ENCODE results near the gene METTL25B.

Gene METTL25B

DNA sequence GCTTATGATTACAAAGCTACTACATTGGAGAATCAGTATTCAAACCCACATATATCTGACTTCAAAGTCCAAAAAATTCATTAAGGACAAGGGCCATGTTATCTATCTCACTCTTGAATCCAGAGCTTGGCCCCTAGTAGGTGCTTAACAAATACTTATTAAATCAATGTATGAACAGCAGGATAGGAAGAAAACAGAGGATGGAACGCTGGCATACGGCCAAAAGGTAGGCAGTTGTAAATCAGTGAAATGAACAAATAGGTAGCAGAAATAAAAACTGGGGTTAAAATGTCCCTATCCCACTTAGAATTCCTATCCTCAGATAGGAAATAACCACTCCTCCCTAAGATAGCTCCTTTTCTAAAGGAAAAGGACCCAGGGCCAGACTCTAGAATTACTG is 10.6 kb downstream of the METTL25B start:
- no peak overlapping the region for H3K4me2 ChIP-seq (ENCODE audit: low read length)
- H3K4ac ChIP-seq (ENCODE audit: low read depth, low read length): no peak overlapping the region
- no CpG with 5 or more reads among the region's 2 CpGs for WGBS (ENCODE audit: extremely low coverage, insufficient coverage, low lambda C conversion rate)
- DNase-seq: no peak
- H4K8ac ChIP-seq (ENCODE audit: low read depth, low read length): no peak overlapping the region
- H3K4me1 ChIP-seq (ENCODE audit: control insufficient read depth, low read depth, low read length): peaks cover 6% of the 10 kb centered on the region
- H3K9ac ChIP-seq (ENCODE audit: low read length): no peak overlapping the region
- no peaks in the 10 kb centered on the region for H3K79me1 ChIP-seq (ENCODE audit: low read length)
- no peak overlapping the region for H2BK5ac ChIP-seq (ENCODE audit: low read length)
- no peak overlapping the region for H2AK5ac ChIP-seq (ENCODE audit: low read length)
- H2BK120ac ChIP-seq (ENCODE audit: low read depth, low read length): no peak overlapping the region
- H3K79me2 ChIP-seq (ENCODE audit: control insufficient read depth, insufficient read depth, low read length): no peaks in the 10 kb centered on the region
- H2BK15ac ChIP-seq (replicated peaks; ENCODE audit: low read depth): no peak overlapping the region
- peaks cover 4% of the 10 kb centered on the region for H3K36me3 ChIP-seq (ENCODE audit: control insufficient read depth, insufficient read depth, low read length)
- no peak overlapping the region for H3K4me3 ChIP-seq (ENCODE audit: low read length)
- H3K18ac ChIP-seq (ENCODE audit: low read length): no peak overlapping the region
- no peak overlapping the region for H3K23ac ChIP-seq (ENCODE audit: low read length)
- H3K27ac ChIP-seq (ENCODE audit: low read depth, low read length): no peak overlapping the region
- no peak overlapping the region for H3K56ac ChIP-seq (ENCODE audit: low read length)
- H4K5ac ChIP-seq (ENCODE audit: low read length): no peak overlapping the region
- H3K27me3 ChIP-seq (ENCODE audit: insufficient read depth, low read length, poor library complexity): no peaks in the 10 kb centered on the region

DNA sequence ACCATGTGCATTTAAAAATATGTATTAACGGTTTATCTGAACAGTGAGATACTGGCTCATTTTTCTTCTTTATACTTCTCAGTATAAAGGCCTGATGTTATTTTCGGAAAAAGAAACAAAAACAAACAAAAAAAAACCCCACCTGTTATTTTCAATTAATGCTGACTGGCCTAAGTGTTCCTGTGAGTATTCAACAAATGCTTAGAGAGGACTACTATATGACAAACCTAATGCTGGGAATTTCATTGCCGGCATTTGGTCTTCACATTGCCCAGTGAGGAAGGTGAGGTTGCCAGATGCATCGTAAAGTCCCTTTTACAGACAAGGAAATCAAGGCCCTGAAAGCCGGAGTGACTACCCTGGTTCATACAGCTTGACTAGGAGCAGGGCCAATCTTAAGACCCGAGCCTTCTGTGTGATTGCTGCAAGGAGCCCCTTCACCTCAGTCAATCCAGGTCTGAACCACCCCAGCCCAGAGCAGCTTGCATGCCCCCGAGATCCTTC is 12.0 kb downstream of the METTL25B start:
- H3K27ac ChIP-seq (ENCODE audit: low read depth, low read length): peak overlapping the region; percentile 56
- no CpG with 5 or more reads among the region's 7 CpGs for WGBS (ENCODE audit: extremely low coverage, insufficient coverage, low lambda C conversion rate)
- no peak for DNase-seq

DNA sequence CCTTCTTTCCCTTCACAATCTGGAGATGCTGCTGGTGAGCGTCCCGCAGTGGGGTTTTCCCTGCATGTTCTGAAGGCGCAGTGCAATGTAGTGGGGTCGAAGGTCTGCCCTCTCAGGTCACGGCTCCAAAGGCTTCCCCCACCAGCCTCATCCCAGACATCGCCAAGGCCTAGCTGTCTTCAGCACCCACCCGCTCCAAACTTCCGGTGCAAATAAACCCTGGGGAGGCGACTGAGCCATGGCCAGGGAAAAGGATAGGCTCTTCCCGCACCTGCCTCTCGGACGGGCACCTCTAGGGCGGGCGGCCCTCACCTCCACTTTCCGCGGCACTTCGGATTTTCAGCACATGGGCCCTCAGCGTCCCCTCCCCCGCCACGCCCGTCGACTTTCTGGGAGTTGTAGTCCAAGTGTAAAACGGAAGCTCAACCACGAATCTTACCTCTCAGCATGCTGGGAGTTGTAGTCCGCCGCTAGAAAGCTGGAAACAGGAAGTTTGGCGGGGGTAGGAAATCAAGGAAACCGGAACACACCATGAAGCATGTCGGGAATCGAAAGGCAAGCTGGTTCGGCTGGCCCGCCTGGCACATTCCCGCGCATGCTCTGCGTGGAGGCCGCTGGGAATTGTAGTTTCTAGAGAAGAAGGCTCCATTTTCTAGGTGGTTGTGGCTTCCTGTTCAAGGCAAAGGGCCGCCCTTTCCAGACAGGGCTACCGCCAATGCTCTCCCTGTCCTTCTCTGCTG is 12.6 kb downstream of the METTL25B start, which contains the start of gene MRPL24:
Gene MRPL24, minus strand, starts transcription at position 348 of the 740 bp plus-strand sequence. CDS start 2,384 bp downstream, outside the sequence.
- H4K8ac ChIP-seq (ENCODE audit: low read depth, low read length): no peak within 1 kb of the TSS
- H3K36me3 ChIP-seq (ENCODE audit: control insufficient read depth, insufficient read depth, low read length): peaks cover 7% of the 10 kb centered on the region
- peak within 1 kb of the TSS; percentile 76 for H3K23ac ChIP-seq (ENCODE audit: low read length)
- H3K4me3 ChIP-seq (ENCODE audit: low read length): peak within 1 kb of the TSS; percentile 82
- WGBS (ENCODE audit: extremely low coverage, insufficient coverage, low lambda C conversion rate): no CpG with 5 or more reads among the region's 38 CpGs
- peak within 1 kb of the TSS; percentile 96 for H2AK5ac ChIP-seq (ENCODE audit: low read length)
- peak within 1 kb of the TSS; percentile 28 for H3K18ac ChIP-seq (ENCODE audit: low read length)
- H3K4ac ChIP-seq (ENCODE audit: low read depth, low read length): peak within 1 kb of the TSS; percentile 4
- H3K79me1 ChIP-seq (ENCODE audit: low read length): peaks cover 12% of the 10 kb centered on the region
- peak within 1 kb of the TSS; percentile 56 for H3K27ac ChIP-seq (ENCODE audit: low read depth, low read length)
- peaks cover 16% of the 10 kb centered on the region for H3K79me2 ChIP-seq (ENCODE audit: control insufficient read depth, insufficient read depth, low read length)
- no peak within 1 kb of the TSS for H2BK120ac ChIP-seq (ENCODE audit: low read depth, low read length)
- H3K9ac ChIP-seq (ENCODE audit: low read length): peak within 1 kb of the TSS; percentile 97
- H2BK5ac ChIP-seq (ENCODE audit: low read length): peak within 1 kb of the TSS; percentile 56
- peak; percentile 100 for DNase-seq
- peaks cover 12% of the 10 kb centered on the region for H3K4me1 ChIP-seq (ENCODE audit: control insufficient read depth, low read depth, low read length)
- peak within 1 kb of the TSS; percentile 98 for H3K56ac ChIP-seq (ENCODE audit: low read length)
- H4K5ac ChIP-seq (ENCODE audit: low read length): peak within 1 kb of the TSS; percentile 72
- H2BK15ac ChIP-seq (replicated peaks; ENCODE audit: low read depth): no peak within 1 kb of the TSS
- no peaks in the 10 kb centered on the region for H3K27me3 ChIP-seq (ENCODE audit: insufficient read depth, low read length, poor library complexity)
- H3K4me2 ChIP-seq (ENCODE audit: low read length): peak within 1 kb of the TSS; percentile 94

More for the DNA sequence above, 12.0 kb downstream of the METTL25B start:
- H3K4me2 ChIP-seq (ENCODE audit: low read length): peak overlapping the region; percentile 94
- H4K8ac ChIP-seq (ENCODE audit: low read depth, low read length): no peak overlapping the region
- H3K4ac ChIP-seq (ENCODE audit: low read depth, low read length): peak overlapping the region; percentile 4
- H3K36me3 ChIP-seq (ENCODE audit: control insufficient read depth, insufficient read depth, low read length): peaks cover 7% of the 10 kb centered on the region
- H2BK120ac ChIP-seq (ENCODE audit: low read depth, low read length): no peak overlapping the region
- peaks cover 7% of the 10 kb centered on the region for H3K79me1 ChIP-seq (ENCODE audit: low read length)
- H3K18ac ChIP-seq (ENCODE audit: low read length): no peak overlapping the region
- H2AK5ac ChIP-seq (ENCODE audit: low read length): peak overlapping the region; percentile 96
- H3K56ac ChIP-seq (ENCODE audit: low read length): peak overlapping the region; percentile 98
- H3K79me2 ChIP-seq (ENCODE audit: control insufficient read depth, insufficient read depth, low read length): peaks cover 9% of the 10 kb centered on the region
- peak overlapping the region; percentile 56 for H2BK5ac ChIP-seq (ENCODE audit: low read length)
- peaks cover 7% of the 10 kb centered on the region for H3K4me1 ChIP-seq (ENCODE audit: control insufficient read depth, low read depth, low read length)
- peak overlapping the region; percentile 76 for H3K23ac ChIP-seq (ENCODE audit: low read length)
- peak overlapping the region; percentile 72 for H4K5ac ChIP-seq (ENCODE audit: low read length)
- H3K9ac ChIP-seq (ENCODE audit: low read length): peak overlapping the region; percentile 97
- H2BK15ac ChIP-seq (replicated peaks; ENCODE audit: low read depth): no peak overlapping the region
- peak overlapping the region; percentile 82 for H3K4me3 ChIP-seq (ENCODE audit: low read length)
- H3K27me3 ChIP-seq (ENCODE audit: insufficient read depth, low read length, poor library complexity): no peaks in the 10 kb centered on the region

DNA sequence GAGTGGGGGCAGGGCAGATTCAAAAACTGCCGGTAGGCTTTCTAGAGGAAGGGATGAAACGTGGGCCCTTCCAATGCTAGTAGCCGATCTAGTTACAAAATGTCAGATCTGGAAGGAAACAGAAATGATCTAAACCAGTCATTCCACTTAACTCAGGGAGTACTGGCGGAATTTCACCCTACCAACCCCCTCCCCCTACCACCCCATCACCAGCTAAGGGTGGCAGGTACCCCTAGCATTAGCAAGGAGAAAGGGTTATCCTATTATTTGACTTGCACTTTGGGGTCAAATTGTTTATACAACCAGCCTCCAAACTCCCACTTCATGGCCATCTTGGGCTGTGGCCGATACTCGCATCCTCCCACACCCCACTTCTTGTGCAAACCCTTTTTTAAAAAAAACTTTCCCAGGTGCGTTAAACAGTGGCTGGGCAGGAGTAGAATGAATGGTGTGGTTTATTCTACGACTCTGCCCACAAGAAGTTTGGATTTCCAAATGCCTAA is 13.3 kb downstream of the METTL25B start:
- H3K4me1 ChIP-seq (ENCODE audit: control insufficient read depth, low read depth, low read length): peaks cover 16% of the 10 kb centered on the region
- H3K79me1 ChIP-seq (ENCODE audit: low read length): peaks cover 14% of the 10 kb centered on the region
- H3K4ac ChIP-seq (ENCODE audit: low read depth, low read length): no peak overlapping the region
- H3K4me2 ChIP-seq (ENCODE audit: low read length): peak overlapping the region; percentile 21
- H3K23ac ChIP-seq (ENCODE audit: low read length): no peak overlapping the region
- no peak overlapping the region for H3K4me3 ChIP-seq (ENCODE audit: low read length)
- no peak overlapping the region for H4K8ac ChIP-seq (ENCODE audit: low read depth, low read length)
- H3K9ac ChIP-seq (ENCODE audit: low read length): peak overlapping the region; percentile 2
- H2BK120ac ChIP-seq (ENCODE audit: low read depth, low read length): no peak overlapping the region
- no peaks in the 10 kb centered on the region for H3K27me3 ChIP-seq (ENCODE audit: insufficient read depth, low read length, poor library complexity)
- H4K5ac ChIP-seq (ENCODE audit: low read length): no peak overlapping the region
- DNase-seq: no peak
- H3K18ac ChIP-seq (ENCODE audit: low read length): peak overlapping the region; percentile 28
- no peak overlapping the region for H2AK5ac ChIP-seq (ENCODE audit: low read length)
- peaks cover 7% of the 10 kb centered on the region for H3K36me3 ChIP-seq (ENCODE audit: control insufficient read depth, insufficient read depth, low read length)
- H2BK5ac ChIP-seq (ENCODE audit: low read length): no peak overlapping the region
- peaks cover 21% of the 10 kb centered on the region for H3K79me2 ChIP-seq (ENCODE audit: control insufficient read depth, insufficient read depth, low read length)
- H3K27ac ChIP-seq (ENCODE audit: low read depth, low read length): peak overlapping the region; percentile 26
- peak overlapping the region; percentile 76 for H3K56ac ChIP-seq (ENCODE audit: low read length)
- WGBS (ENCODE audit: extremely low coverage, insufficient coverage, low lambda C conversion rate): no CpG with 5 or more reads among the region's 8 CpGs
- H2BK15ac ChIP-seq (replicated peaks; ENCODE audit: low read depth): no peak overlapping the region

DNA sequence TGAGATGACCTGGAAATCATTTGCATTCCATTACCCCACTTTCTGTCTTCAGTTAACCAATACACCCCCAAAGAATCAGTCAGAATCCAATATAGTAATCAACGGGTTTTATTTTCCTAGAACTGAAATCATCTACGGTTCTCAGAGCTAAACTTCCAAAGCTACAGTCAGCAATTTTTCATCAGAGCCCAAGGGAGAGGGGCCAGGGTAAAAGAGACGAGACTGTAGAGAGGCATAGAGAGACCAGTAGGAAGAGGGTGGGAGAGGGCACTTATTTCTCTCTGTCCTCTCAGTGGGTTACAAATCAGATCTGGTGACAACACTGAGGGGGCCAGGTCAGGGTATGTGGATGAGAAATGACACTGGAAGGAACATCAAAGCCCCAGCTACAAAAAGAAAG is 13.7 kb downstream of the METTL25B start:
- Histone ChIP-seq H3K9ac (ENCODE audit: low read length) (peak overlapping the region; percentile 2), H3K79me1 (ENCODE audit: low read length) (peaks cover 14% of the 10 kb centered on the region), H3K56ac (ENCODE audit: low read length) (peak overlapping the region; percentile 10), H3K4me3 (ENCODE audit: low read length) (no peak overlapping the region), H2BK120ac (ENCODE audit: low read depth, low read length) (no peak overlapping the region), H2AK5ac (ENCODE audit: low read length) (no peak overlapping the region), H4K5ac (ENCODE audit: low read length) (no peak overlapping the region), H3K27me3 (ENCODE audit: insufficient read depth, low read length, poor library complexity) (no peaks in the 10 kb centered on the region), H3K4ac (ENCODE audit: low read depth, low read length) (no peak overlapping the region), H3K4me2 (ENCODE audit: low read length) (no peak overlapping the region), H3K27ac (ENCODE audit: low read depth, low read length) (no peak overlapping the region), H2BK5ac (ENCODE audit: low read length) (no peak overlapping the region), H3K4me1 (ENCODE audit: control insufficient read depth, low read depth, low read length) (peaks cover 16% of the 10 kb centered on the region), H2BK15ac (replicated peaks; ENCODE audit: low read depth) (no peak overlapping the region), H3K36me3 (ENCODE audit: control insufficient read depth, insufficient read depth, low read length) (peaks cover 6% of the 10 kb centered on the region), H3K23ac (ENCODE audit: low read length) (no peak overlapping the region), H3K79me2 (ENCODE audit: control insufficient read depth, insufficient read depth, low read length) (peaks cover 24% of the 10 kb centered on the region), H4K8ac (ENCODE audit: low read depth, low read length) (no peak overlapping the region), H3K18ac (ENCODE audit: low read length) (no peak overlapping the region)
- WGBS (ENCODE audit: extremely low coverage, insufficient coverage, low lambda C conversion rate): no CpG with 5 or more reads among the region's 3 CpGs
- DNase-seq: no peak
